H9 (cell line): ENCODE data around the gene CLDN34. TPM values are rescaled to one million over a fixed set of nuclear protein-coding genes. Genes with fewer than 3 reads are reported as not detected.

Experiments used
- DNase-seq: peaks from one replicate; pipeline ENCODE4 v3.0.0-alpha.2; 2017
- H2AFZ ChIP-seq: one replicate; pipeline ENCODE4 v1.6.1; 2013; ENCODE audit warnings: mild to moderate bottlenecking, low read length, control low read depth, moderate library complexity
- H2AK5ac ChIP-seq: 2 replicates; pipeline ENCODE4 v1.6.1; 2013; ENCODE audit warnings: low read length, control low read depth, mixed read lengths; ENCODE audit not compliant: insufficient read length
- H2BK120ac ChIP-seq: one replicate; pipeline ENCODE4 v1.6.1; 2013; ENCODE audit warnings: low read depth, mild to moderate bottlenecking, low read length, control low read depth, inconsistent platforms; ENCODE audit not compliant: poor library complexity, severe bottlenecking
- H2BK12ac ChIP-seq: 2 replicates; pipeline ENCODE4 v1.6.1; 2013; ENCODE audit warnings: low read length, control low read depth, mixed read lengths, low read depth; ENCODE audit not compliant: insufficient read length
- H2BK15ac ChIP-seq: 2 replicates; pipeline ENCODE4 v1.6.1; 2013; ENCODE audit warnings: low read depth, low read length, control low read depth
- H2BK20ac ChIP-seq: one replicate; pipeline ENCODE4 v1.6.1; 2013; ENCODE audit warnings: low read depth, mild to moderate bottlenecking, low read length, control low read depth, inconsistent platforms; ENCODE audit not compliant: poor library complexity, severe bottlenecking
- H2BK5ac ChIP-seq: 2 replicates; pipeline ENCODE4 v1.6.1; 2013; ENCODE audit warnings: low read length, control low read depth, mixed read lengths; ENCODE audit not compliant: insufficient read length
- H3K14ac ChIP-seq: 2 replicates; pipeline ENCODE4 v1.6.1; 2013; ENCODE audit warnings: low read length, control low read depth; ENCODE audit not compliant: insufficient read depth
- H3K18ac ChIP-seq: 2 replicates; pipeline ENCODE4 v1.6.1; 2013; ENCODE audit warnings: low read depth, mild to moderate bottlenecking, mixed read lengths, low read length, control low read depth; ENCODE audit not compliant: insufficient read length
- H3K23ac ChIP-seq: 2 replicates; pipeline ENCODE4 v1.6.1; 2013; ENCODE audit warnings: low read length, control low read depth, mixed read lengths, low read depth; ENCODE audit not compliant: insufficient read length
- H3K23me2 ChIP-seq: 2 replicates; pipeline ENCODE4 v1.6.1; 2013; ENCODE audit warnings: low read depth, mild to moderate bottlenecking, mixed read lengths, low read length, control low read depth; ENCODE audit not compliant: insufficient read length, poor library complexity, severe bottlenecking
- H3K27ac ChIP-seq: 2 replicates; pipeline ENCODE4 v1.5.1; 2013; ENCODE audit warnings: low read length, control low read depth, mixed read lengths, low read depth; ENCODE audit not compliant: insufficient read length
- H3K27me3 ChIP-seq: 2 replicates; pipeline ENCODE4 v1.6.1; 2013; ENCODE audit warnings: low read length, control low read depth, inconsistent platforms; ENCODE audit not compliant: insufficient read depth
- H3K4ac ChIP-seq: 2 replicates; pipeline ENCODE4 v1.6.1; 2013; ENCODE audit warnings: low read depth, mild to moderate bottlenecking, control low read depth, inconsistent platforms, low read length, moderate library complexity
- H3K4me1 ChIP-seq: 2 replicates; pipeline ENCODE4 v1.6.1; 2013; ENCODE audit warnings: low read length, control low read depth, inconsistent platforms; ENCODE audit not compliant: insufficient read depth
- H3K4me2 ChIP-seq: 2 replicates; pipeline ENCODE4 v1.6.1; 2013; ENCODE audit warnings: low read length, control low read depth, mixed read lengths; ENCODE audit not compliant: insufficient read length, insufficient read depth
- H3K56ac ChIP-seq: 2 replicates; pipeline ENCODE4 v1.6.1; 2013; ENCODE audit warnings: low read depth, mild to moderate bottlenecking, mixed read lengths, low read length, control low read depth; ENCODE audit not compliant: insufficient read length
- H3K79me1 ChIP-seq: 2 replicates; pipeline ENCODE4 v1.6.1; 2013; ENCODE audit warnings: low read depth, mild to moderate bottlenecking, moderate library complexity, low read length, control low read depth, inconsistent platforms; ENCODE audit not compliant: insufficient read depth, poor library complexity, severe bottlenecking
- H3K79me2 ChIP-seq: 2 replicates; pipeline ENCODE4 v1.6.1; 2013; ENCODE audit warnings: low read length, control low read depth, inconsistent platforms; ENCODE audit not compliant: insufficient read depth
- H3K9ac ChIP-seq: 2 replicates; pipeline ENCODE4 v1.6.1; 2013; ENCODE audit warnings: low read length, control low read depth, mixed read lengths; ENCODE audit not compliant: insufficient read length; ENCODE audit errors: extremely low read depth
- H3K9me3 ChIP-seq: one replicate; pipeline ENCODE4 v1.6.1; 2013; ENCODE audit warnings: low read depth, low read length, inconsistent platforms; ENCODE audit not compliant: control insufficient read depth
- H3T11ph ChIP-seq: one replicate; pipeline ENCODE4 v1.6.1; 2013; ENCODE audit warnings: mild to moderate bottlenecking, low read length, control low read depth, inconsistent platforms
- H4K20me1 ChIP-seq: one replicate; pipeline ENCODE4 v1.6.1; 2013; ENCODE audit not compliant: control insufficient read depth, insufficient read length, insufficient read depth
- H4K5ac ChIP-seq: 2 replicates; pipeline ENCODE4 v1.6.1; 2013; ENCODE audit warnings: low read depth, mild to moderate bottlenecking, mixed read lengths, low read length, control low read depth; ENCODE audit not compliant: insufficient read length
- H4K8ac ChIP-seq: replicated peaks from 2 replicates; pipeline ENCODE4 v1.6.1; 2013; ENCODE audit warnings: low read length, control low read depth, mixed read lengths, low read depth; ENCODE audit not compliant: insufficient read length
- H4K91ac ChIP-seq: 2 replicates; pipeline ENCODE4 v1.6.1; 2013; ENCODE audit warnings: low read depth, mild to moderate bottlenecking, moderate library complexity, mixed read lengths, low read length, control low read depth; ENCODE audit not compliant: insufficient read length
- H3K27ac Mint-ChIP-seq, 3 experiments: 2 replicates in 2 of 3; 3 replicates in 1 of 3; pipeline ENCODE4 v1.8.0; 2020 to 2021; ENCODE audit warnings: mixed read lengths in 3 of 3, mild to moderate bottlenecking in 1 of 3, moderate library complexity in 1 of 3
- H3K27me3 Mint-ChIP-seq: 2 replicates; pipeline ENCODE4 v1.8.0; 2021; ENCODE audit warnings: low read depth, mild to moderate bottlenecking, moderate library complexity, mixed read lengths
- H3K36me3 Mint-ChIP-seq, 3 experiments: 2 replicates in 2 of 3; 3 replicates in 1 of 3; pipeline ENCODE4 v1.8.0; 2020 to 2021; ENCODE audit warnings: low read depth in 3 of 3, mixed read lengths in 3 of 3; ENCODE audit not compliant: insufficient read depth in 1 of 3
- H3K4me1 Mint-ChIP-seq, 2 experiments: 2 replicates each; pipeline ENCODE4 v1.8.0; 2020; ENCODE audit warnings: mixed read lengths in 2 of 2
- H3K4me3 Mint-ChIP-seq, 2 experiments: 2 replicates in 1 of 2; 3 replicates in 1 of 2; pipeline ENCODE4 v1.8.0; 2020 to 2021; ENCODE audit warnings: mild to moderate bottlenecking in 2 of 2, mixed read lengths in 2 of 2, moderate library complexity in 1 of 2
- H3K9me3 Mint-ChIP-seq, 2 experiments: 2 replicates in 1 of 2; 3 replicates in 1 of 2; pipeline ENCODE4 v1.8.0; 2020; ENCODE audit warnings: mild to moderate bottlenecking in 2 of 2, mixed read lengths in 2 of 2, moderate library complexity in 1 of 2
- WGBS: extraction: QIAGEN DNeasy Blood & Tissue Kit; methylation state at CpG from one replicate; pipeline ENCODE4 v1.1.7; 2013; ENCODE audit warnings: missing lambda C conversion rate, low lambda C conversion rate, mixed read lengths; ENCODE audit not compliant: insufficient read length; ENCODE audit errors: extremely low coverage; 5-methylcytosine and 5-hydroxymethylcytosine counted together
- total RNA-seq: library from RNA; stranded (reverse); gene quantifications from 2 replicates; pipeline ENCODE4 v1.2.1, GENCODE V29; 2021
- TF ChIP-seq, protein P1 (sequence below): fragments of 200-600 bp; sonication (generic); conservative IDR thresholded peaks from 3 replicates; pipeline ENCODE4 v1.8.0; 2021; ENCODE audit warnings: antibody characterized with exemption, mild to moderate bottlenecking

CLDN34 gene
- total RNA-seq, 1 experiment from 2014 or later, result 0.39 TPM

DNA sequence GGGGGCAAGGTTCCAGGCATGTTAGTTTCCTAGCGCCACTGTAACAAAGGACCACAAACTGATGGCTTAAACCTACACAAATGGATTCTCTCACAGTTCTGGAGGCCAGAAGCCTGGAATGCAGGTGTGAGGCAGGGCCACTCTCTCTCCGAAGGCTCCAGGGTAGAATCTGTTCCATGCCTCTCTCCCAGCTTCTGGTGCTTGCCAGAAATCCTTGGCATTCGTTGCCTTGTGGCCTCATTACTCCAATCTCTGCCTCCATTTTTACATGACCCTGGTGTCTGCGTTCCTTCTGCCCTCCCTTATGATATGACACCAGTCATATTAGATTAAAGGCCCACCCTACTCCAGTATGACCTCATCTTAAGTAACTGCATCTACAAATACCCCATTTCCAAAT, 39.6 kb downstream of the CLDN34 start:
- no peak for DNase-seq
- Histone ChIP-seq H3T11ph (no peak overlapping the region), H2BK5ac (no peak overlapping the region)

More for the DNA sequence above, 39.6 kb downstream of the CLDN34 start:
- Mint-ChIP-seq H3K36me3 (peaks cover 4 to 5% (median 5%) of the 10 kb centered on the region in 3 experiments; a peak in 5 of 7 replicates), H3K4me1 (peaks cover 34 to 36% of the 10 kb centered on the region in 2 experiments), H3K27ac (peak overlapping the region in 1 of 3 experiments; percentile 50; a peak in 2 of 7 replicates), H3K9me3 (peaks cover 44 to 56% of the 10 kb centered on the region in 2 experiments), H3K27me3 (no peaks in the 10 kb centered on the region), H3K4me3 (no peak overlapping the region)
- no peak overlapping the region; the same call in 1 of the 2 replicates for H3K14ac ChIP-seq
- no peak overlapping the region for H3K9ac ChIP-seq
- H2BK20ac ChIP-seq, result no peak overlapping the region
- no peak overlapping the region for H3K18ac ChIP-seq
- H3K9me3 ChIP-seq, result no peaks in the 10 kb centered on the region
- H3K23ac ChIP-seq, result no peak overlapping the region
- TF ChIP-seq, protein P1, sequence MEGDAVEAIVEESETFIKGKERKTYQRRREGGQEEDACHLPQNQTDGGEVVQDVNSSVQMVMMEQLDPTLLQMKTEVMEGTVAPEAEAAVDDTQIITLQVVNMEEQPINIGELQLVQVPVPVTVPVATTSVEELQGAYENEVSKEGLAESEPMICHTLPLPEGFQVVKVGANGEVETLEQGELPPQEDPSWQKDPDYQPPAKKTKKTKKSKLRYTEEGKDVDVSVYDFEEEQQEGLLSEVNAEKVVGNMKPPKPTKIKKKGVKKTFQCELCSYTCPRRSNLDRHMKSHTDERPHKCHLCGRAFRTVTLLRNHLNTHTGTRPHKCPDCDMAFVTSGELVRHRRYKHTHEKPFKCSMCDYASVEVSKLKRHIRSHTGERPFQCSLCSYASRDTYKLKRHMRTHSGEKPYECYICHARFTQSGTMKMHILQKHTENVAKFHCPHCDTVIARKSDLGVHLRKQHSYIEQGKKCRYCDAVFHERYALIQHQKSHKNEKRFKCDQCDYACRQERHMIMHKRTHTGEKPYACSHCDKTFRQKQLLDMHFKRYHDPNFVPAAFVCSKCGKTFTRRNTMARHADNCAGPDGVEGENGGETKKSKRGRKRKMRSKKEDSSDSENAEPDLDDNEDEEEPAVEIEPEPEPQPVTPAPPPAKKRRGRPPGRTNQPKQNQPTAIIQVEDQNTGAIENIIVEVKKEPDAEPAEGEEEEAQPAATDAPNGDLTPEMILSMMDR, result no peak
- H2BK15ac ChIP-seq, result no peak overlapping the region
- H3K23me2 ChIP-seq, result no peaks in the 10 kb centered on the region
- no CpG with 5 or more reads among the region's 4 CpGs for WGBS
- peaks cover 10% of the 10 kb centered on the region for H3K4me1 ChIP-seq
- no peak overlapping the region for H3K4ac ChIP-seq
- no peaks in the 10 kb centered on the region for H4K20me1 ChIP-seq
- no peak overlapping the region for H2AK5ac ChIP-seq
- H3K4me2 ChIP-seq, result no peak overlapping the region
- no peaks in the 10 kb centered on the region for H3K79me1 ChIP-seq
- H2BK120ac ChIP-seq, result no peak overlapping the region
- H4K5ac ChIP-seq, result no peak overlapping the region
- H2AFZ ChIP-seq, result no peak overlapping the region
- no peak overlapping the region for H4K91ac ChIP-seq
- H3K56ac ChIP-seq, result no peak overlapping the region
- no peak overlapping the region for H4K8ac ChIP-seq
- H3K79me2 ChIP-seq, result no peaks in the 10 kb centered on the region
- H3K27ac ChIP-seq, result no peak overlapping the region
- H3K27me3 ChIP-seq, result no peaks in the 10 kb centered on the region
- H2BK12ac ChIP-seq, result no peak overlapping the region
